PFSK-1 (cell line): Measurements from ENCODE around the gene RNF6.

Experiments
- FOXP2 ChIP-seq: optimal IDR thresholded peaks from 2 replicates; pipeline ENCODE3; 2011; ENCODE audit warnings: borderline replicate concordance, control low read depth, inconsistent platforms; ENCODE audit not compliant: insufficient read depth; ENCODE audit errors: extremely low read length, extremely low read depth
- POLR2AphosphoS5 ChIP-seq: IDR thresholded peaks from 2 replicates; pipeline ENCODE4 v1.6.1; 2012; ENCODE audit warnings: low read depth, mild to moderate bottlenecking, control low read depth, low read length, moderate library complexity
- SIN3A ChIP-seq: IDR thresholded peaks from 2 replicates; pipeline ENCODE4 v1.6.1; 2012; ENCODE audit warnings: mild to moderate bottlenecking, low read length, moderate library complexity, borderline replicate concordance; ENCODE audit not compliant: insufficient read depth
- TAF1 ChIP-seq: IDR thresholded peaks from 2 replicates; pipeline ENCODE4 v1.6.1; 2012; ENCODE audit warnings: low read length, control low read depth, borderline replicate concordance; ENCODE audit not compliant: insufficient read depth
- TF ChIP-seq, protein P1 (sequence below), 2 experiments: IDR thresholded peaks; 2 replicates each; pipeline versions ENCODE4 v1.6.1 to v1.8.0; 2011 to 2012; ENCODE audit warnings: low read depth in 2 of 2, low read length in 2 of 2, control low read depth in 1 of 2, inconsistent platforms in 1 of 2, mild to moderate bottlenecking in 1 of 2, moderate library complexity in 1 of 2; ENCODE audit not compliant: insufficient read depth in 1 of 2

The RNF6 gene

DNA sequence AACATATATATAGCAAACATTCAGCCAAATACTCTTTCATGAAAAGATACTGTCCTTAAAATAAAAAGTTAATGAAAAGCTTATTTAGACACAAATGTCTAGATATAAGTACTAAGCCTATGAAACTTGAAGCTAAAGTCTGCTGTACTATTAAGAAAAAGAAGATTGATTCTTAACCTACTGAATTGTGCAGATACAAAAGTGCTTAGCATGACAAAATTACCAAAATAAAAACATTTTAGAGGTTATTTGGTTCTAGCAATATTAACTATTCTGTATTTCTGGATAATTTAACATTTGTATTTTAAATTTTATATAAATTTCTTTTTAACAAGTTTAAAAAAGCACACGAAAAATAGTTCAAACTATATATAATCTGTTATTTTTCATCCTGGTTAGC, 8.8 kb downstream of the RNF6 start:
- no peak for TF ChIP-seq TAF1
- TF ChIP-seq SIN3A = no peak

DNA sequence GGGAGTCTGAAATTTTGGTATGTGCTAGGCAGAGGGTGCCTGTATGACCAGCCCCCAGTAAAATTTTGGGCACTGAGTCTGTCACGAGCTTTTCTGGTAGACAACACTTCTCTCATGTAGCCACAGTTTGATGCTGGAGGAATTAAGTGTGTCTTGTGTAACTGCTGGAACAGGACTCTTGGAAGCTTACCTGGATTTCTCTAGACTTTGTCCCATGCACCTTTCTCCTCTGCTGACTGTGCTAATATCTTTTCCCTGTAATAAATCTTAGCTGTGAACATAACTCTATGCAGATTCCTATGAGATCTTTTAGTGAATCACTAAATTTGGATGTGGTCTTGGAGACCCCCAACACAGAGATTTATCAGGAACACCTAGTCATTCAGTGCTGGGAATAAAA, 13.8 kb downstream of the RNF6 start:
- no peak for TF ChIP-seq SIN3A
- TF ChIP-seq, protein P1, sequence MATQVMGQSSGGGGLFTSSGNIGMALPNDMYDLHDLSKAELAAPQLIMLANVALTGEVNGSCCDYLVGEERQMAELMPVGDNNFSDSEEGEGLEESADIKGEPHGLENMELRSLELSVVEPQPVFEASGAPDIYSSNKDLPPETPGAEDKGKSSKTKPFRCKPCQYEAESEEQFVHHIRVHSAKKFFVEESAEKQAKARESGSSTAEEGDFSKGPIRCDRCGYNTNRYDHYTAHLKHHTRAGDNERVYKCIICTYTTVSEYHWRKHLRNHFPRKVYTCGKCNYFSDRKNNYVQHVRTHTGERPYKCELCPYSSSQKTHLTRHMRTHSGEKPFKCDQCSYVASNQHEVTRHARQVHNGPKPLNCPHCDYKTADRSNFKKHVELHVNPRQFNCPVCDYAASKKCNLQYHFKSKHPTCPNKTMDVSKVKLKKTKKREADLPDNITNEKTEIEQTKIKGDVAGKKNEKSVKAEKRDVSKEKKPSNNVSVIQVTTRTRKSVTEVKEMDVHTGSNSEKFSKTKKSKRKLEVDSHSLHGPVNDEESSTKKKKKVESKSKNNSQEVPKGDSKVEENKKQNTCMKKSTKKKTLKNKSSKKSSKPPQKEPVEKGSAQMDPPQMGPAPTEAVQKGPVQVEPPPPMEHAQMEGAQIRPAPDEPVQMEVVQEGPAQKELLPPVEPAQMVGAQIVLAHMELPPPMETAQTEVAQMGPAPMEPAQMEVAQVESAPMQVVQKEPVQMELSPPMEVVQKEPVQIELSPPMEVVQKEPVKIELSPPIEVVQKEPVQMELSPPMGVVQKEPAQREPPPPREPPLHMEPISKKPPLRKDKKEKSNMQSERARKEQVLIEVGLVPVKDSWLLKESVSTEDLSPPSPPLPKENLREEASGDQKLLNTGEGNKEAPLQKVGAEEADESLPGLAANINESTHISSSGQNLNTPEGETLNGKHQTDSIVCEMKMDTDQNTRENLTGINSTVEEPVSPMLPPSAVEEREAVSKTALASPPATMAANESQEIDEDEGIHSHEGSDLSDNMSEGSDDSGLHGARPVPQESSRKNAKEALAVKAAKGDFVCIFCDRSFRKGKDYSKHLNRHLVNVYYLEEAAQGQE (IDR thresholded peaks at IDR 0.05; ENCODE audit: insufficient read depth in 1 of 2, low read depth in 2 of 2, low read length in 2 of 2) = no peak
- no peak for TF ChIP-seq FOXP2
- no peak for TF ChIP-seq POLR2AphosphoS5
- no peak for TF ChIP-seq TAF1

DNA sequence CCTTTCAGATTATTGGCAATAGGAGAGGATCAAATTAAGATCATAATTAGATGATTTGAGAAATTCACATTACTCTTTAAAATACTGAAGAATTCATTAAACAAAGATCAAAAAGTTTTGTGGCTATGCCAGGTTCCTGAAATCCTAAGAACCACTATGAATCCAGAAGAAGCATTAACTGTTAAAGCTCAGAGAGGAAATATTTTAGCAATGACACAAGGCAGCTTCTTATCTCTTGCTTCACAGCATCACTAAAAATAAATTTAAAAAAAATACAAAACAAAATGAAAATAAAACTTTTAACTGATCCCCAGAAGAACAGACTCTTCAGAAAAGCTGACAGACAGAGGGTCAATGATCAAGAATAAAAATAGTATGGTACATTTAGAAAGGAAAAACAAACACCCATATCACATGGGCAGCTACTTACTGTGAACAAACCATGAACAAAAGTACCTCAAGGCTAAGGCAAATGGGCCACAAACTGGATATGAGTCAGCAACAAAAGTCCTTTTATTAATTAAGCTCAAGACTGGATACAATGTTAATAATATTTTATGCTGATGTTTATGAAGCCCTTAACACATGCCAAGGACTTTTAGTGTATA, 19.6 kb downstream of the RNF6 start:
- TF ChIP-seq TAF1 = no peak
- no peak for TF ChIP-seq FOXP2
- no peak for TF ChIP-seq SIN3A
- TF ChIP-seq POLR2AphosphoS5 = no peak
- TF ChIP-seq, protein P1 (IDR thresholded peaks at IDR 0.05; ENCODE audit: insufficient read depth in 1 of 2, low read depth in 2 of 2, low read length in 2 of 2) = no peak

DNA sequence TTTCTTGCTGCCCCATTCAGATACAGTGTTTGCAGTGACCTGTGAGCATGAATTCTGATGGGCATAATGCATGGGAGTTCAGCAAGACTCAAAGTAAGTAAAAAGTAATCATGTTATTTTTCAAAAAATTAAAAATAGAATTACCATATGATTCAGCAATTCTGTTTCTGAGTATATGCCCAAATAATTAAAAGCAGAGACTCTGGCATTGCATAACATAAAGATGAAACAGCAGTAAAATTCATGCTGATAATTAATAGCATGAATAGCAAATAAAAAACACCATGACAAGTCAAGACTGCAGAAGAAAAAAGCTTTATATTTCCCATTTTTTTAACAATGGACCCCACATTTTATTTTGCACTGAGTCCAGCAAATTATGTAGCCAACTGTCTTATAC, 21.3 kb downstream of the RNF6 start:
- TF ChIP-seq, protein P1 (IDR thresholded peaks at IDR 0.05; ENCODE audit: insufficient read depth in 1 of 2, low read depth in 2 of 2, low read length in 2 of 2) = no peak
- TF ChIP-seq TAF1 = no peak
- no peak for TF ChIP-seq POLR2AphosphoS5
- no peak for TF ChIP-seq SIN3A
- TF ChIP-seq FOXP2 = no peak

DNA sequence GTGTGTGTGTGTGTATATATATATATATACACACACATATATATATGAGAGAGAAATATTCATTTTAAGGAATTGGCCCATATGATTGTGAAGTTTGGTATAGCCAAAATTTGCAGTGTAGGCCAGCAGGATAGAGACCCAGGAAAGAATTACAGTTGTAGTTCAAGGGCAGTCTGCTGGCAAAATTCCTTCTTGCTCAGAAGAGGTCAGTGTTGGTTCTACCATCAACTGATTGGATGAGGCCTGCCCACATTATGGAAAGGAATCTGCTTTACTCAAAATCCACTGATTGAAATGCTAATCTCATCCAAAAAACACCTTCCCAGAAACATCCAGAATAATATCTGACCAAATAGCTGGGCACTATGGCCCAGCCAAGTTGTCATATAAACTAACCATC, 24.0 kb downstream of the RNF6 start:
- no peak for TF ChIP-seq FOXP2
- TF ChIP-seq SIN3A = no peak
- no peak for TF ChIP-seq TAF1
- TF ChIP-seq, protein P1 (IDR thresholded peaks at IDR 0.05; ENCODE audit: insufficient read depth in 1 of 2, low read depth in 2 of 2, low read length in 2 of 2) = no peak
- no peak for TF ChIP-seq POLR2AphosphoS5
